ENCODE results near the gene TNS1.

- TF ChIP-seq, protein P1, sequence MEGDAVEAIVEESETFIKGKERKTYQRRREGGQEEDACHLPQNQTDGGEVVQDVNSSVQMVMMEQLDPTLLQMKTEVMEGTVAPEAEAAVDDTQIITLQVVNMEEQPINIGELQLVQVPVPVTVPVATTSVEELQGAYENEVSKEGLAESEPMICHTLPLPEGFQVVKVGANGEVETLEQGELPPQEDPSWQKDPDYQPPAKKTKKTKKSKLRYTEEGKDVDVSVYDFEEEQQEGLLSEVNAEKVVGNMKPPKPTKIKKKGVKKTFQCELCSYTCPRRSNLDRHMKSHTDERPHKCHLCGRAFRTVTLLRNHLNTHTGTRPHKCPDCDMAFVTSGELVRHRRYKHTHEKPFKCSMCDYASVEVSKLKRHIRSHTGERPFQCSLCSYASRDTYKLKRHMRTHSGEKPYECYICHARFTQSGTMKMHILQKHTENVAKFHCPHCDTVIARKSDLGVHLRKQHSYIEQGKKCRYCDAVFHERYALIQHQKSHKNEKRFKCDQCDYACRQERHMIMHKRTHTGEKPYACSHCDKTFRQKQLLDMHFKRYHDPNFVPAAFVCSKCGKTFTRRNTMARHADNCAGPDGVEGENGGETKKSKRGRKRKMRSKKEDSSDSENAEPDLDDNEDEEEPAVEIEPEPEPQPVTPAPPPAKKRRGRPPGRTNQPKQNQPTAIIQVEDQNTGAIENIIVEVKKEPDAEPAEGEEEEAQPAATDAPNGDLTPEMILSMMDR (IDR thresholded peaks at IDR 0.05) = no peak
- no peak for TF ChIP-seq POLR2A (IDR thresholded peaks at IDR 0.05)
Measured at GRCh38 chr2:217877866-217878265, 124.9 kb downstream of the TNS1 start.

Data from thyroid gland (tissue), 4 donors.